Right forelimb (tissue), 1 donor: Measurements from ENCODE around the gene VPS13C.
A peak's percentile ranks its signal among the peaks of the same experiment; 100 is the strongest.

Experiments used
- DNase-seq: peaks from one replicate; pipeline ENCODE4 v3.0.0-alpha.2; 2018

The VPS13C gene

GRCh38 chr15:61856295-61856694, 204.0 kb downstream of the VPS13C start:
- DNase-seq: no peak

DNA sequence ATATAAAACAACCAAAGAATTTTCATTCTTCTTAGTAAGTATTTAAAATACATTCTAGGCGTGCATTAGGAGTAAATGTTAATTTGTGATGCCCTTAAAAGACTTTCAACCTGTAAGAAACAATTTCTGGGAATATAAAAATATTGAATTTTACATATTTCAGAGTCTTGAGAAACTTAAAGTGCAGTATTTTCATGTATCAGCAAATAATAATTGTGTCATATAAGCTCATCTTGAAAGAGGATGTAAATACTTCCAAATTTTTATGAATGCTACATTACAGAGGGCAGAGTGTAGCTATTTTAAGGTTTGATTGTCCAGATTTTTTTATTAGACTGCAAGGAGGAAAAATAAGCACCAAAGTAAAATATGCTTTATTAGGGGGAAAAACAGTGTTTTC, 207.1 kb downstream of the VPS13C start:
- no peak for DNase-seq

DNA sequence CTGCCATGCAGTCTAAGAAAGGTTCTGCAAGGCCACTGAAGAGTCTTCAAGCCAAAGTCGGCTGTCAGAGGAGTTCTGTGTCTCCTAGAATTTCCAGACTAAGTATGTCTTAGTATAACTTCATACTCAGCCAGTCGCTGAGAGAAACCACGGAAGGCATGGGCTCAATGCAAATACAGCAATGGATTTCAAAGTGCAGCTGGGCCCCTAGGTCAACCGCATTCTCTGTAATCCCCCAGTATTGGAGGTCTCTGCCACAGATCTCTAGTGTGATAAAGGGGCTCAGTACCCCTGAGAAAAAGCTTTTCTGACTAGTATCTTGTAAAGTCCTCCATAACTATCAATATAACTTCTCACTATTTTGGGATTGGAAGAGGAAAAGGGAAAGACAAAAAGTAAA, 208.3 kb downstream of the VPS13C start:
- DNase-seq: no peak

- no peak for DNase-seq
Measured at GRCh38 chr15:61849447-61849846, 210.8 kb downstream of the VPS13C start.

DNA sequence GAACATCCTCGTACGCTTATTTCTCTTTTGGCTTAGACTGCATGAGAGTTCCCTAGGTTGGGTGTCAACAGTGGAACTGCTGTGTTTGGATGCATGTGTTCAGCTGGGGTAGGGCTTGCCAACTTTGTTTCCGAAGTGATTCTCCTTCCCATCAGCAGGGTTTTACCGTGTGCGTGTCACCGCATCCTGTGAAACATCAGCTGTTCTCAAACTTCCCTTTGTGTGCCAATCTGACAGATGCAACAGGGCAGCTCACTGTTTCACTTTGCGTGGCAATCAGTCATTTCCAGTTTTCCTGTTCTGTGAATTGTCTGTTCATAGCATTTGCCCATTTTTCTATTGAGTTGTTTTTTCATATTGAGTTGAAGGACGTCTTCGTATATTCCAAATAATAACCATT, 218.8 kb downstream of the VPS13C start:
- no peak for DNase-seq

DNA sequence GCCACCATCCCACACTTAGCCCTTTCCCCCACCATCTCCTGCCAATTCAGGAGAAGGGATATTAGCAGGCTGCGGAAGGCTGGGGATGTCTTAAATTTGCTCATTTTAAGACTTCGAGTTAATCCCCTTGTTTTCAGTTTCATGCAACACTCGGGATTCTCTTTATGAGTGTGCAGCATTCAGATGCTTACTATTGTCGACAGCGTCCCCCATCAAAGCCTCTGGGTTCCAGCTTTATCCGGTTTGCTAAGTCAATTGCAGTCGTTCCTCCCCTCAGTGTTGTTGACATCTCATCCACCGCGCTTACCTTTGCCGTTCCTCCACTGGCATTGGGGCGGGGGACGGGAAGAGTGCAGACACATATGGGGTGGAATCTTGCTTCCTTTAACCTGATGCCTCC, 220.2 kb downstream of the VPS13C start:
- DNase-seq: no peak

GRCh38 chr15:61839546-61839945, 220.7 kb downstream of the VPS13C start:
- DNase-seq: no peak

DNA sequence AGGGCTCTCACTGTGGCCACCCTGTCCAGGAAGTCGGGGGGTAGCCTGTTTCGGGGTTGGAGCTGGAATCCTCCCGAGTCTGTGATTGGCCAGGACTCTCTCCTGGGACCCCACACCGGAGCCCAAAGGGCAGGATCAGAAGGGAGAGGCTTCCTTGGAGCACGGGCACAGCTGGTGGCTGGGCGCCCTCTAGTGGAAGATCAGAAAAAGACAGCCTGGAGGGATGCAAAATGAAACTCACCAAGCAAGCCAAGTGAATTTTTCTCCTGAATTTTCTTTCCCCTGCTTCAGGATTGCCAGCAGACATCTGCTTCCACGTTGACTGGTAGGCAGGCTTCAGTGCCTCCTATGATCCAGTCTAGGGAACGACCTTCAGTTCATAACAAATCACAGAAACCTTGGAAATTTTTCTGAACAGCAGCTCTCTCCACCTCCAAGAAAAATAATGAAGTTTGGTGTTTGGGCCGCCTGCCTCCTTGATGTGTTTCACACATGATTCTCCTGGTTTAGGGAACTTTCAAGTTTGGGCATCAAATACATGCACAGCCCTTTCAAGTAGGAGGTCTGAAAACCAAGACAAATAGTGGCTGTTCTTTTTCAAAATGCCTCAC, 224.6 kb downstream of the VPS13C start:
- DNase-seq: peak; percentile 84

DNA sequence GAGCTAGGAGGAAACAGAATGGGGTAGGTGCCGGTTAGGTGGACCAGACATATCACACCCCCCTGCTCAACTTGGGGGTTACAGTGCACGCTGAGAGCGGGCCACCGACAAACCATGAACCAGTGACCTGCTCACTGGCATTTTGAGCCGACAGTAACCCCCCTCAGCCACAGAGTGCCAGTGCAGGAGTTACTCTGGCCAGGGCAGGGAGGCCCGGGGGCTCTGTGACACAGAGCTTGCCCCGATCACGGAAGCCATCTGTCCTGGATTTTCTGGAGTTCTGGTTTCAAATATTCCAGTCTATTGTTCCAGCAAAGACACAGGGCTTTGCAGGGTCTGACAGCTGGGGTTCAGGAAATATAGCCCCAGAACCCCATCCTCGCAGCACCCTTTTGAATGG, 225.2 kb downstream of the VPS13C start:
- DNase-seq: no peak

- DNase-seq: peak; percentile 87
Measured at GRCh38 chr15:61834076-61834697, 226.1 kb downstream of the VPS13C start.

DNA sequence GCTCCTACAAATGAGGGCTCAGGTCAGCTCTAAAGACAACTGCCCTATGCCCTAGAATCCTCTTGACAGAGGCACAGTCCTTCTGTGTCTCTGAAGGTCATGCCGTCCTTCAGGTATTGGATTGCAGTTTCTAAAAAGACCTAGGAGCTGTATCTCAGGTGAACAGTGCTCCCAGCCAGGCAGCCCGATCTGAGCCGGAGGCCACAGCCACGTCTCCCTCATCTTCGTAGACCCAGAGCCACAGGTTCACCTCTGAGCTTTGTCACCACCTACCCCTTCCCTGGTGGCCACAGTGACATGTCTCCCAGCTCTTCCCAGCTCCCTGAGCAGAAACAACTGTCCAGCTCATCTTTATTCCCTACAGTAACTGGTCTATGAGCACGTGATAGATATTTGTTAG, 228.0 kb downstream of the VPS13C start:
- no peak for DNase-seq

GRCh38 chr15:61831505-61831921, 228.7 kb downstream of the VPS13C start:
- no peak for DNase-seq

DNA sequence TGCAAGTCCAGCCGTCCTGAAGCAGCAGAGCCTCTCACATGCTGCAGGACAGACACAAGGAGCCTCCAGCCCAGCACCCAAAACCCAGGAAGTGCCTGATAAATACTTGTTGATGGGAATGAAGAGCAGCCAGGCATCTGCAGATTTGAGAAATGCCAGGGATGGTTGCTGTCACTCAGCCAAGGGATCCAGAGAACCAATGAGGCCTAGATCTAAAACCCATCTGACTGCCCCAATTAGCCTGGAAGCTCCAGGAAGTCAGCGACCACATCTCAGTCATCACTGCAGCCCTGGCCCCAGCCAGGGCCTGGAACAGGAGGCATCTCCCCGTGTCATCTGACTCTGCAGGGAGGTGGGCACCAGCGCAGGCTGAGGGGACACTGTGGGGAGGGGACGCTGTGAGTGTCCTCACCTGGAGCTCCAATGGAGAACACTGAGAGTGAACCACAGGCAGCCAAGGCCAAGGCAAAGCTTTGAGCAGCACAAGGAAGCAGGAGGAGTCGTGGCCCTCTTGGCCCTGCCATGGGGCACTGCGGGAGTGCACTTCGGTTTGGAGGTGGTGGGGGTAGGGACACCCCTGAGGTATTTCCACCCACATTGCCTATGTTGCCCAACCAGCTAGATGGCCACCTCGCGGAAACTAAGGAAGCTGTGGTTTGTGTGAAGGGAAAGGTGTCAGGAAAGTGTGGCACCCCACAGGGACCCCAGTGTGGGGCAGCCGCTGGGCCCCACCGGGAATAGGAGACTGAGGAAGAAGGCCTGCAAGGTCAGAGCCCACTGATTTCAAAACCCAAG, 229.5 kb downstream of the VPS13C start:
- no peak for DNase-seq

GRCh38 chr15:61829514-61829889, 230.7 kb downstream of the VPS13C start:
- no peak for DNase-seq

DNA sequence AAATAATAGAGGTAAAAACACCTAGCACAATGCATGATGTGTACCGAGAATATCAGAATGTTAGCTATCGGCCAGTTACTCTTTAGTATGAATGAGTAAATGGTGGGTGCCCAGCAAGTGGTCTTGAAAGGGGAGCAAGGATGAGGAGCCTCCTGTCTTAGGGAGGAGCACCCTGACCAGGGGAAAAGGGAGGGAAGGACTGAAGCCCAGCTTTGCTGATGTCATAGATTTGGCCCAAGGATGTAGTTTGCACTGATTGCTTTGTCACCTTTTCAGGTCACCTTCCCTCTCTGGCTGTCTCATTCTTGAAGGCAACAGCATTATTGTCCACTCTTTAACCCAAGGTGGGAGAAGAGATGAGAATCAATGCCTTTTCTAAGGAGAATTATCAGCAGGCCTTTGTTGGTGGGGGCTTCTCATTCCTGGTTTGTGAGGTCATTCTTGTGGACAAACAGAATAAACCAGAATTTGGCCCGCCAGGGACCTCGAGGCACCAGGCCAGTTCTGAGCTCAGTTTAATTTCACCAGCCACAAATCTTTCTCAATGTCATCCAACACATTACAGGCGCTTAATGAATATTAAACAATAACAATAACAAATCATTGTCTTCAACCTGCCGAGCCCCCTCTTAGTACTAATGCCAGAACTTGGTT, 231.3 kb downstream of the VPS13C start:
- DNase-seq: no peak

DNA sequence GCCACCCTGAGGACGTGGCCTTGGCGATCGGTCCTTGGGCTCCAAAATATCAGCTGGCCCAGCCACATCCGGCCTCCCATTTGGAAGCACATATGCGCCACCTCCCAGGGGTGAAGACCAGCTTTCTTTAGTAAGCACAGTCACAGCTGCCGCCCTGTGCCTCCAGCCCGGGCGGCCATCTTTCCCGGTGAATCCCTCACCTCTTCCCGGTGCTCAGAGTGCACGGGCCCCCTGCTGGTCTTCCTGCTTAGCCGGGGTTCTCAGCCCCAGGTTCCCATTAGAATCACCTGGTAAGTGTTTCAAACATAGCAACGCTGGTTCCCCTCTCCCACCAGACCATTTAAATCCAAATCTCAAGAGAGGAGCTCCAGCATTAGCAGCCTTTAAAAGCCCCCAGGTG, 232.2 kb downstream of the VPS13C start:
- no peak for DNase-seq

DNA sequence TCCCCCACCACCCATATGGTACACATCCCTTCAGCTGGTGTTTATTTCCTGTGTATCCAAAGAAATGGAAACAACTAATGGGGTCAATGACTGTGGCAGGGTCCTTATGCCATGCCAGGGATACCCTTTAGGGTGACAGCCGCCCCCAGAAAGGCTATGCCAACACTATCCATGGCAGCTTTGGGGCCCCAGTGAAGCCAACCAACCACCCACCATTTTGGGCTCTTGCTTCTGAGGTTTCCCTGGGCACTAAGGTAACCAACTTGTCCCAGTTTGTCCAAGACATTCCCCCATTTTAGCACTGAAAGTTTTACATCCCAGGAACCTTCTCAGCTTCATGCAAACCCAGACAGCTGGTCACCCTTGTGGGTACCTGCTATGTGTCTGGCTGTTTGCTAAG, 233.1 kb downstream of the VPS13C start:
- DNase-seq: no peak

GRCh38 chr15:61824291-61824690, 236.0 kb downstream of the VPS13C start:
- no peak for DNase-seq

DNA sequence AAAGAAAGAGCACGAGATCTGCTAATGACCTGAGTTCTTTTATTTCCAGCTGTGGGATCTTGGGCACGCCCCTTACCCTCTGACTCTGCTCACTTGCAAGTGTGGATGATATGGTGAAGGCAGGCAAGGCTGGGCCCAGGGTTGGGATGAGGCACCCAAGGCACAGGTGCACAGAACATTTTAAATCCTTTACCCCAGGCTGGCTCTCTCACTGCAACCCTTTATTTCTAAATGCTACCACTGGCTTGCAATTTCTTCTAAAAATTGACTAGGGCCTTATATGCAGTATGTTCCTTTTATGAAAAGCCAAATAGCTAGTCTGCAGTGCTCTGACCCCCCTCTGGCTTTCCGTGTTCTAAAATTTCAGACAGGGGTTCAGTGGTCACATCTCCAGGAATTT, 237.7 kb downstream of the VPS13C start:
- no peak for DNase-seq

DNA sequence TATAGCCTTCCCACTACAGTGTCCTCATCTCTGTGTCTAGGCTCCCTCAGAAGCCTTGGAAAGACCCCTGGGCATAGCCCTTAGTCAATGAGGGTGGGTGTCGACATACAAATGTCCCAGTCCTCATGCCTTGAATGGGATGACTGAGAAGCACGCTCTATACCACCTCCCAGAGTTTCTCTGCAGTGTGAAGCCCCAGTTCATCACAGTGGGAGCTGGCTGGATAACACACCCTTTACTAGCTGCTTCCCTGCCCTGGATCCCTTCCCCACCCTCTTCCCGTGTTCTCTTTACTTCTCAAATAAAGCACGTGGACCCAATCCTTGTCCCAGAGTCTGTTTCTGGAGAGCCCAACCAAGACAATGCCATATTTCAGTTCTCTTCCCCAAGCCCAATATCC, 239.3 kb downstream of the VPS13C start:
- DNase-seq: no peak

GRCh38 chr15:61820212-61820611, 240.0 kb downstream of the VPS13C start:
- no peak for DNase-seq

DNA sequence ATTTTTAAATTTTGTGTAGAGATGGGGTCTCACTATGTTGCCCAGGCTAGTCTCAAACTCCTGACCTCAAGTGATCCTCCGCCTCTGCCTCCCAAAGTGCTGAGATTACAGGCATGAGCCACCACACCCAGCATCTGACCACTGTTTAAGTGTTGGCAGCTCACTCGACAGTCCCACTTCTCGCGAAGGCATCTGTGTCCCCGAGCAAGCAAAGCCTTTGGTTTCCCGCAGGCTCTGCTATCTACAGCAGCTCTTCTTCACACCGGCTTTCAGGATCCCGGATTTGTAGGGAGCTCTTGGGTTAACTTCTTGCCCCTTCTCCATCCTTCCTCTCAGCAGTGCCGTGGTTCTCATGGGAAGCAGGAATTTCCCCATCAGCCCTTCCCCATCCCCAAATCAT, 240.9 kb downstream of the VPS13C start:
- no peak for DNase-seq

- no peak for DNase-seq
Measured at GRCh38 chr15:61818801-61819200, 241.4 kb downstream of the VPS13C start.

- DNase-seq: no peak
Measured at GRCh38 chr15:61816856-61817255, 243.4 kb downstream of the VPS13C start.
